ENCODE data around the gene MSH3.

DNA sequence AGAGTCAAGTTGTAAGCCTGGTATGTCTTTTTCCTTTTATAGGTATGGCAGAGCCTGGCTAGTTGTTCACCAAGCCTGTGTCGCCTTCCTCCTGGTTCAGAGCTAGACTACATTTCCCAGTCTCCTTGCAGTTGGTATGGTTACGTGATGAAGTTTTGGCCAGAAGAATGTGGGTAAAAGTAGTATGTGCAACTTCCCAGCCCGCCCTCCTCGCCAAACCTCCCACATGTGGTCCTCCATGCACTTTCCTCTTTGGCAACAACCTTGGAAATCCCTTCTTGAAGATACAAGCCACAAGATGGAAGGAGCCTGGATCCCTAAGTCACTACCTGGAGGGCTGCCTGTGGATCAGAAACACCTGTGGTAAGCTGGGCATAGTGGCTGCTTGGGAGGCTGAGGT lies 36.0 kb upstream of the MSH3 start:
- TF ChIP-seq, protein P1, sequence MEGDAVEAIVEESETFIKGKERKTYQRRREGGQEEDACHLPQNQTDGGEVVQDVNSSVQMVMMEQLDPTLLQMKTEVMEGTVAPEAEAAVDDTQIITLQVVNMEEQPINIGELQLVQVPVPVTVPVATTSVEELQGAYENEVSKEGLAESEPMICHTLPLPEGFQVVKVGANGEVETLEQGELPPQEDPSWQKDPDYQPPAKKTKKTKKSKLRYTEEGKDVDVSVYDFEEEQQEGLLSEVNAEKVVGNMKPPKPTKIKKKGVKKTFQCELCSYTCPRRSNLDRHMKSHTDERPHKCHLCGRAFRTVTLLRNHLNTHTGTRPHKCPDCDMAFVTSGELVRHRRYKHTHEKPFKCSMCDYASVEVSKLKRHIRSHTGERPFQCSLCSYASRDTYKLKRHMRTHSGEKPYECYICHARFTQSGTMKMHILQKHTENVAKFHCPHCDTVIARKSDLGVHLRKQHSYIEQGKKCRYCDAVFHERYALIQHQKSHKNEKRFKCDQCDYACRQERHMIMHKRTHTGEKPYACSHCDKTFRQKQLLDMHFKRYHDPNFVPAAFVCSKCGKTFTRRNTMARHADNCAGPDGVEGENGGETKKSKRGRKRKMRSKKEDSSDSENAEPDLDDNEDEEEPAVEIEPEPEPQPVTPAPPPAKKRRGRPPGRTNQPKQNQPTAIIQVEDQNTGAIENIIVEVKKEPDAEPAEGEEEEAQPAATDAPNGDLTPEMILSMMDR (conservative IDR thresholded peaks at IDR 0.05): no peak
- no peak for TF ChIP-seq ZFX (IDR thresholded peaks at IDR 0.05)
